Ishikawa (cell line): ENCODE measurements around the gene CKAP2.

Experiments used
- CEBPB ChIP-seq: IDR thresholded peaks from 2 replicates; pipeline ENCODE4 v1.6.1; 2012
- CREB1 ChIP-seq: IDR thresholded peaks from 2 replicates; pipeline ENCODE4 v1.6.1; 2012; ENCODE audit warnings: low read depth
- EGR1 ChIP-seq: IDR thresholded peaks from 2 replicates; pipeline ENCODE4 v1.6.1; 2012
- EP300 ChIP-seq: IDR thresholded peaks from 2 replicates; pipeline ENCODE4 v1.6.1; 2012; ENCODE audit warnings: borderline replicate concordance
- FOXM1 ChIP-seq: IDR thresholded peaks from 2 replicates; pipeline ENCODE4 v1.6.1; 2012; ENCODE audit warnings: low read depth, borderline replicate concordance
- NFIC ChIP-seq: IDR thresholded peaks from 2 replicates; pipeline ENCODE4 v1.6.1; 2012
- RAD21 ChIP-seq: IDR thresholded peaks from 2 replicates; pipeline ENCODE4 v1.6.1; 2012; ENCODE audit warnings: low read depth
- REST ChIP-seq: IDR thresholded peaks from 2 replicates; pipeline ENCODE4 v1.6.1; 2012; ENCODE audit warnings: low read depth, mild to moderate bottlenecking
- TAF1 ChIP-seq: IDR thresholded peaks from 2 replicates; pipeline ENCODE4 v1.6.1; 2012; ENCODE audit warnings: low read depth, mild to moderate bottlenecking
- TCF12 ChIP-seq: IDR thresholded peaks from 2 replicates; pipeline ENCODE4 v1.6.1; 2012; ENCODE audit warnings: low read depth
- TEAD4 ChIP-seq: IDR thresholded peaks from 2 replicates; pipeline ENCODE4 v1.6.1; 2012
- YY1 ChIP-seq: IDR thresholded peaks from 2 replicates; pipeline ENCODE4 v1.6.1; 2012; ENCODE audit warnings: low read depth
- ZBTB7A ChIP-seq: IDR thresholded peaks from 2 replicates; pipeline ENCODE4 v1.6.1; 2012; ENCODE audit warnings: low read depth
- TF ChIP-seq, protein P1 (sequence below): IDR thresholded peaks from 2 replicates; pipeline ENCODE4 v1.6.1; 2012
- TF ChIP-seq, protein P2 (sequence below): IDR thresholded peaks from 2 replicates; pipeline ENCODE4 v1.6.1; 2012

The CKAP2 gene

GRCh38 chr13:52414051-52414450 is 41.2 kb upstream of the CKAP2 start:
- TF ChIP-seq REST, result no peak
- no peak for TF ChIP-seq FOXM1
- TF ChIP-seq TEAD4, result no peak
- TF ChIP-seq NFIC, result no peak
- TF ChIP-seq CEBPB, result no peak

- TF ChIP-seq TEAD4, result no peak
- no peak for TF ChIP-seq REST
- TF ChIP-seq, protein P1, sequence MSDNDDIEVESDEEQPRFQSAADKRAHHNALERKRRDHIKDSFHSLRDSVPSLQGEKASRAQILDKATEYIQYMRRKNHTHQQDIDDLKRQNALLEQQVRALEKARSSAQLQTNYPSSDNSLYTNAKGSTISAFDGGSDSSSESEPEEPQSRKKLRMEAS, result no peak
- TF ChIP-seq YY1, result no peak
Measured at GRCh38 chr13:52414963-52415362, 40.3 kb upstream of the CKAP2 start.

GRCh38 chr13:52419080-52419479 is 36.2 kb upstream of the CKAP2 start:
- TF ChIP-seq, protein P1, result no peak

DNA sequence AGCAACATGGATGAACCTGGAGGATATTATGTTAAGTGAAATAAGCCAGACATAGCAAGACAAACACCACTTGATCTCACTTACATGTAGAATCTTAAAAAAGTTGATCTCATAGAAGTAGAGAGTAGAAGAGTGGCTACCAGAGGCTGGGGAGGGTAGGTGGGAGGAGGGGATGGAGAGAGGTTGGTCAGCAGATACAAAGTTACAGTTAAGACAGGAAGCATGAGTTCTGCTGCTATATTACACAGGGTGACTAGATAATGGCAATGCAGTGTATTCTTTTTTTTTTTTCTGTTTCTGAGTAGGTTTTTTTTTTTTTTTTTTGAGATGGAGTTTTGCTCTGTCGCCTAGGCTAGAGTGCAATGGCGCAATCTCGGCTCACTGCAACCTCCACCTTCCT is 34.1 kb upstream of the CKAP2 start:
- no peak for TF ChIP-seq YY1
- TF ChIP-seq CREB1, result no peak
- TF ChIP-seq EGR1, result no peak
- no peak for TF ChIP-seq REST
- no peak for TF ChIP-seq ZBTB7A
- TF ChIP-seq NFIC, result no peak
- TF ChIP-seq TAF1, result no peak
- no peak for TF ChIP-seq TEAD4

GRCh38 chr13:52428295-52428694 is 27.0 kb upstream of the CKAP2 start:
- no peak for TF ChIP-seq EGR1
- no peak for TF ChIP-seq FOXM1
- TF ChIP-seq CREB1, result no peak

DNA sequence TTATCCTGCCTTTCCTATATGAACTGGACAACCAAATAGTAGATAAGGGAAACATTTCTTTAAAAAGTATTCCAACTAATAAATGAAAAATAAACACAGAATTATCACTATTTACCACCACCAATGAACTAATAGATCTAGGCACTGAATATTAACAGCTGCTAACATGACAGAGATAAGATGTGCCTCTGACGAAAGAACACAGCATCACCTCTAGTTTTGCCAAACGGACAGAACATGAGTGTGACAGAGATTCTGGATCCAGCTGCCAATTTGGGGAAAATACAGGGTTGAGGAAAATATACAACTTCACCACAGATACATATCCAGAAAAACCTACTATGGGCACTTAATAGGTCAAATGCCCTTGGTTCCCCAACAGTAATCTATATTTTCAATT is 22.8 kb upstream of the CKAP2 start:
- TF ChIP-seq, protein P2, sequence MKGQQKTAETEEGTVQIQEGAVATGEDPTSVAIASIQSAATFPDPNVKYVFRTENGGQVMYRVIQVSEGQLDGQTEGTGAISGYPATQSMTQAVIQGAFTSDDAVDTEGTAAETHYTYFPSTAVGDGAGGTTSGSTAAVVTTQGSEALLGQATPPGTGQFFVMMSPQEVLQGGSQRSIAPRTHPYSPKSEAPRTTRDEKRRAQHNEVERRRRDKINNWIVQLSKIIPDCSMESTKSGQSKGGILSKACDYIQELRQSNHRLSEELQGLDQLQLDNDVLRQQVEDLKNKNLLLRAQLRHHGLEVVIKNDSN, result no peak
- TF ChIP-seq REST (no peak), FOXM1 (no peak), NFIC (no peak), TCF12 (no peak), TEAD4 (no peak), CEBPB (no peak), EGR1 (no peak), ZBTB7A (no peak), YY1 (no peak), EP300 (no peak), RAD21 (no peak)
- TF ChIP-seq, protein P1, result no peak
